ENCODE measurements around the gene GLG1.

- no peak for TF ChIP-seq CTCF (IDR thresholded peaks at IDR 0.05; ENCODE audit: low read depth, low read length)
- no peak for TF ChIP-seq EZH2phosphoT487 (IDR thresholded peaks at IDR 0.05; ENCODE audit: low read depth)
These were observed 29.0 kb downstream of the GLG1 start for GRCh38 chr16:74577882-74578366.
